Breast epithelium (tissue), 3 donors: ENCODE data around the gene CCDC102A.
A peak's percentile ranks its signal among the peaks of the same experiment; 100 is the strongest.

Source experiments
- CTCF ChIP-seq, 3 donors: fragments of 450-650 bp; IDR thresholded peaks; one replicate each; pipeline ENCODE4 v1.5.1; 2016 to 2017; ENCODE audit warnings: antibody characterized with exemption in 3 of 3, mild to moderate bottlenecking in 3 of 3, moderate library complexity in 3 of 3
- POLR2A ChIP-seq: fragments of 450-650 bp; IDR thresholded peaks from one replicate; pipeline ENCODE4 v1.6.1; 2016; ENCODE audit warnings: antibody characterized with exemption, mild to moderate bottlenecking, moderate library complexity

GRCh38 chr16:57462209-57462977 is 74.0 kb downstream of the CCDC102A start, which contains the start of gene POLR2C:
- peak; percentile 94 for TF ChIP-seq POLR2A
- peak; percentile 92 to 98 (median 96) for TF ChIP-seq CTCF (IDR thresholded peaks at IDR 0.05)
